Transverse colon (tissue), 4 donors: ENCODE measurements around the gene RILPL2.

Experiments
- CTCF ChIP-seq, 5 experiments: fragments of 200-600 bp in 3 of 5; fragments of 450-650 bp in 2 of 5; sonication (generic) in 3 of 5; IDR thresholded peaks; 1 replicate in 2 of 5; 2 replicates in 3 of 5; pipeline ENCODE4 v1.5.1; 2016 to 2017; ENCODE audit warnings: antibody characterized with exemption in 5 of 5, inconsistent platforms in 3 of 5, mild to moderate bottlenecking in 2 of 5, moderate library complexity in 1 of 5
- POLR2A ChIP-seq: fragments of 450-650 bp; IDR thresholded peaks from one replicate; pipeline ENCODE4 v1.6.1; 2016; ENCODE audit warnings: antibody characterized with exemption, mild to moderate bottlenecking, moderate library complexity
- POLR2AphosphoS5 ChIP-seq, 3 donors: sonication (generic); formaldehyde crosslinking; IDR thresholded peaks; one replicate each; pipeline ENCODE4 v1.6.1; 2016; ENCODE audit warnings: antibody characterized with exemption in 3 of 3

GRCh38 chr12:123396954-123397353 is 39.5 kb downstream of the RILPL2 start:
- TF ChIP-seq CTCF (IDR thresholded peaks at IDR 0.05) = no peak
- no peak for TF ChIP-seq POLR2A
- TF ChIP-seq POLR2AphosphoS5 (IDR thresholded peaks at IDR 0.05) = peak; percentile 12 to 55 (median 44)
